Cerebellar nuclear complex (tissue), 1 donor: ENCODE results near the gene MKNK2.

Experiments used
- DNase-seq, 2 experiments: peaks; one replicate each; lab custom pipeline; 2025; lab: John Stamatoyannopoulos, UW

MKNK2 gene

DNA sequence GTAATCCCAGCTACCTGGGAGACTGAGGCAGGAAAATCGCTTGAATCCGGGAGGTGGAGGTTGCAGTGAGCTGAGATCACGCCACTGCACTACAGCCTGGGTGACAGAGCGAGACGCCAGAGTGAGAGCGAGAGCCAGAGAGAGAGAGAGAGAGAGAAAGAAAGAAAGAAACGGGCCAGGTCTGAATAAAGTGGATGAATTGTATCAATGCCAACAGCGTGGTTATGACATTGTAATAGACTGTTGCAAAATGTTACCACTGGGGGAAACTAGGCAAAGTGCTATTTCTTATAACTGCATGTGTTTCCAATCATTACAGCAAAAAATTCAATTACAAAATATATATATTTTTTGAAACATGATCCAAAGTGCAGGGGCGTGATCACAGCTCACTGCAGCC is 23.7 kb downstream of the MKNK2 start:
- no peak for DNase-seq

DNA sequence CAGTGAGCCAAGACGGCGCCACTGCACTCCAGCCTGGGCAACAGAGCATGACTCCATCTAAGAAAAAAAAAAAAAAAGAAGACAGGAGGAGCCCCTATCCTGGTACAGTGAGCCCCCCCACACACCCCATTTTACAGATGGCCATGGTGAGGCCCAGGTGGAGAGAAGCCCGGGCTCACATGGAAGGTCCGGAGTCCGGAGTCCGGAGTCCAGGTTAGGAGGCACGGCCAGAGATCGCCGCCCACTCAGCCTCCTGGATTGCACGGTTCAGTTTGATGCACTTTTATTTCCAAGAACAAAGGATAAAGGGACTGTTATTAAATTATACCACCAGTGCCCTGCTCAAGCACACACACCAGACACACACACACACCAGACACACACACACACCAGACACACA is 24.3 kb downstream of the MKNK2 start:
- DNase-seq, result no peak

DNA sequence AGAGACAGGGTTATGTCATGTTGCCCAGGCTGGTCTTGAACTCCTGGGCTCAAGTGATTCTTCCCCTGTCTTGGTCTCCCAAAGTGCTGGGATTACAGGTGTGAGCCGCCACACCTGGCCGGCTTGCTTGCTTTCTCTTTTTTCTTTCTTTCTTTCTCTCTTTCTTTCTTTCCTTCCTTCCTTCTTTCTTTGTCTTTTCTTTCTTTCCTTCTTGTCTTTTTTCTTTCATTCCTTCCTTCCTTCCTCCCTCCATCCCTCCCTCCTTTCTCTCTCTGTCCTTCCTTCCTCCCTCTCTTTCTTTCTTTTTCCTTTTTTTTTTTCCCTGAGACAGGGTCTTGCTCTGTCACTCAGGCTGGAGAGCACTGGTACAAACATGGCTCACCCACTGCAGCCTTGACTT is 28.8 kb downstream of the MKNK2 start:
- DNase-seq, result no peak

DNA sequence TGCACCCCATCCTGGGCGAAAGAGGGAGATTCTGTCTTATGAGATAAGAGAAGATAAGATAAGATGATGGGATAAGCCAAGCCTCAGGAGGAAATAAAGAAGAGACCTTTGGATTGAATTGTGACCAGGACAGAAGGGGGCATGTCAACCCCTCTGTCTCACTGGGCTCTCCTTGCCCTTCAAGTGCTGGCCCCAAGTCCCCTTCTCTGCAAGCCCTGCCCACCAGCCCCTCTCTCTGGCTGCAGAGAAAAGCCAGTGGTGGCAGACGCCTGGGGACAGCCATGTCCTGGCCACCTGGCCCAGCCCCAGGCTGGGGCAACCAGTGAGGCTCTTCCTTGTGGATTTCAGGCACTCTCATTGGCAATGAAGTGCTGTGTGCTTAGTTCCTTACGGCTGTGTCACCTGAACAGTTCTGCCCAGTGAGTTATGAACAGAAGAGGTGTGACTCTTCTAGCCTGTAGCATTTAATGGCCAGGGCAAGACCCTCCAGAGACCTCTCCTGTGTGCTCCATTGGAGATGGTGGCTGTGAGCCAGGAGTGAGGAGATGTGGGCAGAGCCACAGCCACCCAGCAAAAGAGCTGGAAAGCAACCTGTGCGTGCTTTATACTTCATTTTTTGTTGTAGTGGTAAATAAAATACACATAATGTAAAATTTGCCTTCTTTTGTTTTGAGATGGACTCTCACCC is 29.4 kb downstream of the MKNK2 start:
- DNase-seq, result no peak

DNA sequence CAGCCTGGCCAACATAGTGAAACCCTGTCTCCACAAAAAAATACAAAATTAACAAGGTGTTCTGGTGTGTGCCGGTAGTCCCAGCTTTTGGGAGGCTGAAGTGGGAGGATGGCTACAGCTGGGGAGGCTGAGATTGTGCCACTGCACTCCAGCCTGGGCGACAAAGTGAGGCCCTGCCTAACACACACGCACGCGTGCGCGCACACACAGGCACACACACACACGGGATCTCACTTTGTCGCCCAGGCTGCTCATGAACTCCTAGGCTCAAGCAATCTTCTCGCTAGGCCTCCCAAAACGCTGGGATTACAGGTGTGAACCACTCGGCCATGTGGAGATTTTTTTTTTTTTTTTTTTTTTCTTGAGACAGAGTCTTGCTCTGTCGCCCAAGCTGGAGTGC is 32.3 kb downstream of the MKNK2 start:
- no peak for DNase-seq

DNA sequence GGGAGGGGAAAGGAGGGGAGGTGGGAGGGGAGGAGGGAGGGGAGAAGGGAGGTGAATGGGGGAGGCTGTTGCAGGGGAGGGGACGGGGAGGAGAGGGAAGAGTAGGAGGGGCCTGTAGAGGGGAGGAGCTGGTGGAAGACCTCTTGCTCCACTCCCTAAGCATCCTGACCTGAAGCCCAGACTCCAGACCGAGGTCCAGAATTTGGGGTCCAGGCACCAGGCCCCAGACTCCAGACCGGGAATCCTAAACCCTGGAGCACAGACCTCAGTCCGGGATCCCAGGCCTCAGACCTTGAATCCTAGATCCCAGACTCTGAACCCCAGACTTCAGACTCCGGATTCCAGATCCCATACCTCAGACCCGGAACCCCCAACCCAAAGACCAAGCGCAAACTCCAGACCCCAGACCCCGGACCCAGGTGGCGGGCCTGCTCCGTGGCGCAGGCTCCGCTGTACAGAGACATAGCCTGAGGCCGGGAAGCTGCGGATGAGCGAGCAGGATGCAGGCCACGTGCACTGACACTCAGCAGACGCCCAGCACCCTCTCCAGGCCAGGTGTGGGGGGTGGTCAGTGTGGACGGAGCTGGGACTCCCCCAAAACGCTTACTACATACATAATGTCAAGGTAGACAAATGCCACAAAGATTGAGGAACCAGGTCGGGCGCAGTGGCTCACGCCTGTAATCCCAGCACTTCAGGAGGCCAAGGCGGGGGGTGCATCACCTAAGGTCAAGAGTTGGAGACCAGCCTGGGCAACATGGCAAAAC is 34.8 kb downstream of the MKNK2 start:
- DNase-seq, result peak in 1 of 2 experiments; percentile 9

DNA sequence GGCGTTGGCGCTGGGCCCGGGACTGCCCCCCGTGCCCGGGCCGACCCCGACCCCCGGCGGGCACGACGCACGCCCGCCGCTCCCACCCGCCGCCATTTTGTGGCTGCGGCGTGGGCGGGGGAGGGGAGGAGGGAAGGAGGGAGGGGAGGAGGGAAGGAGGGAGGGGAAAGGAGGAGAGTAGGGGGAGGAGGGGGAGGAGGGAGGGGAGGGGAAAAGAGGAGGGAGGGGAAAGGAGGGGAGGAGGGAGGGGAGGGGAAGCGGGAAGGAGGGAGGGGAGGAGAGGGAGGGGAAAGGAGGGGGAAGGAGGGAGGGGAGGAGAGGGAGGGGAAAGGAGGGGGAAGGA is 35.5 kb downstream of the MKNK2 start, which contains the start of gene BTBD2:
TSS of gene BTBD2 (minus strand) at position 107 of the 343 bp plus-strand sequence. CDS start at position 96, 11 bp downstream.
- no peak for DNase-seq

DNA sequence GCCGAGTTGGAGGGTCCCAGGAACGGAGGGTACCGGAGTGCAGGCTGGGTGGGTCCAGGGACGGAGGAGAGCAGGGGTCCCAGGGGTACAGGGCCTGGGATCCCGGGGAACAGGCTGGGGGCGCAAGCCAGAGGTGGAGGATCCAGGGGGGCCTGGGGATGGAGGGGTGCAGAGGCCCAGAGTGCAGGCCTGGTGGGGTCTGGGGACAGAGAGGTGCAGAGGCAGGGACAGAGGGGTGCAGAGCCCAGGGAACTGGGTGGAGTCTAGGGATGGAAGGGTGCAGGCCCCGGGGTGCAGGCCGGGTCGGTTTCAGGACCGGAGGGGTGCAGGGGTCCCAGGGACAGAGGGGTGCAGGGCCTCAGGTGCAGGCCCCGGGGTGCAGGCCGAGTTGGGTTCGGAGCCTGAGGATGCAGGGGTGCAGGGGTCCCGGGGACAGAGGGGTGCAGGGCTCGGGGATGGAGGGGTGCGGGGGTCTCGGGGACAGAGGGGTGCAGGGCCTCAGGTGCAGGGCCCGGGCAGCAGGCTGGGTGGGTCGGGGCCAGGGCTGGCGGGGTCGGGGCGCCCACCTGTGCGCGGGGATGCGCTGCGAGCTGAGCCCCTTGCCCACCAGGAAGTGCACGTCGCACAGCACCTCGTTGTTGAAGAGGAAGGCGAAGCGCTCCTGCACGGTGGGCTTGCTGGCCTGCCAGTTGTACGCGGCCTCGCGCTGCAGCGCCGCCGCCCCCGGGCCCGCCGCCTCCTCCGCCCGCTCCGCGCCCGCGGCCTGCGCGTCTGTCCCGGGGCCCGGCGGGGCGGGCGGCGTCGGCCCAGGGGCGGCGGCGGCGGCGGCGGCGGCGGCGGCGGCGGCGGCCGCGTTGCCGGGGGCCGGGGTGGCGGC is 36.1 kb downstream of the MKNK2 start:
- no peak for DNase-seq

DNA sequence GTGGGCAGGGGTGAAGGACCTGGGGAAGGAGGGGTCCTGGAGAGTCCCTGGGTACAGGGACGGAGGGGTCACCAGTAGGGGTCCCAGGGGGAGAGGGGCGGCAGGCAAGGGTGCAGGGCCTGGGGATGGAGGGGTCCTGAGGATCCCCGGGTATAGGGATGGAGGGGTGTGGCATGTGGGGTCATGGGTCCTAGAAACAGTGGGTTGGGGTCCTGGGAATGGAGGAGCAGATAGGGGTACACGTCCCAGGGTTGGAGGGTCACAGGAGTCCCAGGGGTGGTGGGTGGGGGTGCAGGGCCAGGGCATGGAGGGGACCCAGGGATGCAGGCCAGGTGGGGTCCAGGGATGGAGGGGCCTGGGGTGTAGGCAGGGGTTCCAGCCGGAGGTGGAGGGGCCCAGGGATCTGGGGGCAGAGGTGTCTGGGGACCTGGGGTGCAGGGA is 36.9 kb downstream of the MKNK2 start:
- DNase-seq, result no peak

DNA sequence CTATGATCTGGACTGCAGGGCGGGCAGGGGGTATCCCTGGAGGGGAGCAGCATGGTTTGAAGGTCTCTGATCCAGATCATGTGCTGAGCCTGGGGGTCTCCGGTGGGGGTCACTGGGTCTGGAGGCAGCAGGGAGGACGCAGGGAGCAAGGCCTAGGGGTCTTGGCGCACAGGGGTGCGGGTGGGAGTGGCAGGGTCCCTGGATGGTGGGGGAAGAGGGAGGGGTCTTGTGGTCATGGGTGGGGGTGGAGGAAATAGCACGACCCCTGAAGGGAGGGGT is 37.4 kb downstream of the MKNK2 start:
- no peak for DNase-seq

DNA sequence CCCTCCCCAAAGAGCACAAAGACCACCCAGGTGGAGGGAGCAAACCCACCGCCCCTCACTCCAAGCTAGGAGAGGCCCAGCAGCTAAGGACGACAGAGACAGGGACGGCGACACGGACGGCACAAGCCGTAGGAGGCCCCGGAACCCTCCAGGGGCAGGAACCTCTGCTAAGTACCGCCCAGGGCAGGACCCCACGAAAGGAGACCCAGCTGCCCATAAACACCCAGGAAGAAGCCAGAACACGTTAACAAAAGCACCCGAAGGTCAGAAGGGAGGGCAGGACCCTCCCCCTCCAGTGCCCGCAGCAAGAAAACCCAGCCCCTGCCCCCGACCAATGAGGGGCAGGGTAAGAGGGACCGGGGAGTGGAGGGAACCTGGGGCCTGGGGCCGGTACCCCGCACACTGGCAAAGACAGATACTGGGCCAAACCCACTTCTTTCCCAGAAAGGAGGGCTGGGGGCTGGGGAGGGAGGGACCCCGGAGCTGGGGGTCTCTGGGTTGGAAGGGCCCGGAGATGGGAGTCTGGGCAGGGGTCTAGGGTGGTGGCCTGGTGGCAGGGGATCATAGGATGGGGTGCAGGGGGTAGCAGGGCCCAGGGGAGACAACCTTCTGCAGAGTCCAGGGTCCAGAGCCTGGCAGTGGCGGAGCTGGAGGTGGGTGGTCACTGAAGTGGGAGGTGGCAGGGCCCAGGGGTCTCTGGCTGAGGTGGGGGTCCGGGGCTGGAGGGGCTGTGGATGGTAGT is 37.9 kb downstream of the MKNK2 start:
- DNase-seq, result no peak

DNA sequence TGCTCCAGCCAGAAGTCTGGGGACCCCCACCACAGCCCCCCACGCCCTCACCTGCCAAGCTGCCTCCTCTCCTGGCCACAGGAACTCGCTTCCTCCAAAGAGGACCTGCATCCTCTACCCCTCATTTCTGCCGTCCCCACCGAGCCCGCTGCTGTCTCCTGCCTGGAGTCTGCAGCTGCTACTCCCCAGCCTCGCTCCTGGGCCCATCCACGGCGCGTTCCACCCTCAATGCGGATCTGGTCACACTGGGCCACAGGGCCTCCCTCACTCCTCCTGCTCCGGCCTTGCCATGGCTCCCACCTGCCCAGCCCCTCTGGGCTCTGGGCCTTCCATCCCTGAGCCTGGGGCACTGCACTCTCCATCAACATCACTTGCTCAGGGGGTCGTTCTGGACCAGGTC is 39.9 kb downstream of the MKNK2 start:
- DNase-seq, result no peak

DNA sequence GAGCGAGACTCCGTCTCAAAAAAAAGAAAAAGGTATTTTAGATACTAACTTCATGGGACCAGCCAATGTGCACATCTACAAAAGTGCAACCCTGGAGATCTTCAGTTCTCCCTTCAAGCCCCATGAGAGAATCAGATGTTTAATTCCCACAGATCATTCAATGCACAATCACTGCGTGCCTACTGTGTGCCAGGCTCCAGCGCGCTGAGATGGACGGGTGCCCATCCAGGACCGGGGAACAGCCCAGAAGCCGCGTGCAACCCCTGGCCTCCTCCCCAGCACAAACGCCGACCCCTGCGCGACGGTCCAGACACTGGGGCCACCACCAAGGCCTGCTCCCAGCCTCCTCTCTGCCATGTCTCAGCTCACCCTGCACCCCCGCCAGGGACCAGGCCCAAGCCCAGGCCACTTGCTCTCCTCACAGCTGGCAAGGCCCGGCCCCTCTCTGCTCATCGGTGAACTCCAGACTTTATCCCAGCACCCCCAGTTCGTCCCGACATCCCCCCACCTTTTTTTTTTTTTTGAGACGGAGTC is 40.8 kb downstream of the MKNK2 start:
- DNase-seq, result no peak

DNA sequence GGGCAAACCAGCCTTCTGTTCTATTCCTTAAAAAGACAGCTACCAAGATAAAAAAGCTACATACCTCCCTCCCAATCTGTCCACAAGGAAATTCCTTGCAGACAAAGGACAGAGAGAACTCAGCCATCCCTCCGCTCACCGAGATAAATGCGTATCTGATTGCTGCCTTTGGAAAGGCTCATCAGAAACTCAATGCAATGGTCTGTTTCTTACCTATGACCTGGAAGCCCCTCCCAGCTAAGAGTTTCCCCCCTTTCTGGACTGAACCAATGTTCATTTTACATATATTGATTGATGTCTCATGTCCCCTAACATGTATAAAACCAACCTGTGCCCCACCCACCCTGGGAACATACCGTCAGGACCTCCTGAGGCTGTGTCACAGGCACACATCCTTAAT is 47.2 kb downstream of the MKNK2 start:
- no peak for DNase-seq

DNA sequence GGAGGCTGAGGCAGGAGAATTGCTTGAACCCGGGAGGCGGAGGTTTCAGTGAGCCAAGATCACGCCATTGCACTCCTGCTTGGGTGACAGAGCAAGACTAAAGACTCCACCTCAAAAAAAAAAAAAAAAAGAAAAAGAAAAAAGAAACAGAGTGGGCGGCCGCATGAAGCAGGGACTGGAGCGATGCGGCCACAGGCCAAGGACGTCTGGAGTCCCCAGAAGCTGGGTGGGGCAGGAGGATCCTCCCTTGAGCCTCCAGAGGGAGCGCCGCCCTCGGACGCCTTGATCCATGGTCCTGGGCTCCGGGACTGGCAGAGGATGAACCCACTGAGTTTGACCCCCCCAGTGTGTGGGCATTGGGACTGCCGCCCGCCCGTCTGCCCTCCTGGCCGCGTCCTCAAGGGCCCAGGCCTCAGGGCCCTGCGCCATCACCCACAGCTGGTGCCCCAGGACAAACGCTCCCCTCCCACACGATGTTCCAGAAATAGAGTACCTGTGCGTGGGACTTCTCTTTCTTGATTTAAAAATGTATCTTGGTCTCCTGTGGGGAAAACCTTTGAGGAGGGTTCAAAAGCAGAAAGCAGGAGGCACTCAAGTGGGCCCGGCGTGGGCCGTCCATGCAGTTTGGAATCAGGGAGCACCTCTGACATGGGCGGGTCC is 51.1 kb downstream of the MKNK2 start:
- no peak for DNase-seq

DNA sequence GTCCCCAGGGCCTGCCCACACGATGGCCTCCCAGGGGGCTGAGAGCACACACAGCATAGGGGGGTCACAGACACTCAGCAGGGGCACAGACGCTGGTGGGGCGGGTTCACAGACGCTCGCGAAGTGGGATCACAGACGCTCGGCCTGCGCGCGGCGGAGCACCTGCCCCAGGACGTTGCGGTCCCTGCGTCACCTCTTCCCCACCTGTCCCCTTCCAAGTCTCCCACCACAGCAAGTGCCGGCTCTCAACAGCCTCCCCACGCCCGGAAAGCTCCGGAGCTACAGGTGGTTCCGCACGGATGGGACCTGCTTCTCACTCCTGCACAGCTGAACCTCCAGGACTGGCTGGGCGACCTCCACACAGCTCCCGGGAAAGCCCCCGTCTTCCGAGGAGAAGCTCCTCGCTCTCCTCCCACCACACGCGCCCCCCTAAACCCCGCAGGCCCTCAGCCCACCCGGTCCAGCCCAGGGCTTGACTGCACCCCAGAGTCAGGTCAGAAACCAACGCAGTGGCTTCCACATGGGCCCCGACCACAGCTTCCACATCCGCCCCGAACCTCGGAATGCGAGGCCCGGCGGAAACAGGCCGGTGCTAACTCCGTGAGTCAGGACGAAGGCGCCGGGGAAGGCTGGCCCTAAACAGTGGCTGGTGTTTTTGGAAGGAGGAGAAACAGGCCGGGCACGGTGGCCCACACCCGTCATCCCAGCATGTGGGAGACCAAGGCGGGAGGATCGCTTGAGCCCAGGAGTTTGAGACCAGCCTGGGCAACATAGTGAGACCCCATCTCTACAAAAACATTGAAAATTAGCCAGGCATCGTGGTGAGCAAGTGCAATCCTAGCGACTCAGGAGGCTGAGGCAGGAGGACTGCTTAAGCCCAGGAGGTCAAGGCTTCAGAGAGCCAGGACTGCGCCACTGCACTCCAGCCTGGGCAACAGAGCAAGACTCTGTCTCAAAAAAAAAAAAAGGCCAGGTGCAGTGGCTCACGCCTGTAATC is 52.0 kb downstream of the MKNK2 start:
- no peak for DNase-seq

DNA sequence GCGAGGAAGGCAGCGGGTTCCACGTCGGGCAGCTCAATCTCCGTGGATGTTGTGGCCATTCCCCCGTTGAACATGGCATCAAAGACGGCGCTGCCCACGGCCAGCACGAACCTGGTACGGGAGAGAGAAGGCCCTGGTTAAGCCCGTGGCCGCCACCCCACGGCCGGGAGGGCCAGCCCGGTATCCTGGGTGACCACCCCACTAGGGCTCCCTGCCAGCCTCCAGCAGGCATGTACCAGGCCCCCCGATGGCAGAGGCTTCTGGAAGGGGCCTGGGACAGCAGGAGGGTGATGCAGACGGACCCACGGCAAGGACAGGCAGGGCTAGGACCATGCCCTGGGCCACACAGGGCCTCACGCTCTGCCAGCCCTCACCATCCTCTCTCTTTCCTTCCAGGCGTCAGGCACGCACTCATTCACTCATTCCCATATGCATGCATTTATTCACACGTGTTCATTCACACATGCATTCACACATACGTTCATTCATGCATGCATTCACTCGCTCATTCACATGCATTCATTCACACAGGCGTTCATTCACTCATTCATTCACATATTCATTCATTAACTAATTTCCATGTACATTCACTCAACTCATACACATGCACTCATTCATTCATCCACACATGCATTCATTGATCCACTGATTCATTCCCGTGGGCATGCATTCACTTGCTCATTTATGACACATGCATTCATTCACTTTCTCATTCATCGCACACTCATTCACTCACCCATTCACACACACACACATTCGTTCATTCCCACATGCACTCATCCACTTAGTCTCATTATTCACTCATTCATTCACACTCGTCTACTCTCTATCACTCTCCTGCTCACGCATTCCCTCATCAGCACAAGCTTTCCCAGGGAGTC is 53.5 kb downstream of the MKNK2 start:
- no peak for DNase-seq

DNA sequence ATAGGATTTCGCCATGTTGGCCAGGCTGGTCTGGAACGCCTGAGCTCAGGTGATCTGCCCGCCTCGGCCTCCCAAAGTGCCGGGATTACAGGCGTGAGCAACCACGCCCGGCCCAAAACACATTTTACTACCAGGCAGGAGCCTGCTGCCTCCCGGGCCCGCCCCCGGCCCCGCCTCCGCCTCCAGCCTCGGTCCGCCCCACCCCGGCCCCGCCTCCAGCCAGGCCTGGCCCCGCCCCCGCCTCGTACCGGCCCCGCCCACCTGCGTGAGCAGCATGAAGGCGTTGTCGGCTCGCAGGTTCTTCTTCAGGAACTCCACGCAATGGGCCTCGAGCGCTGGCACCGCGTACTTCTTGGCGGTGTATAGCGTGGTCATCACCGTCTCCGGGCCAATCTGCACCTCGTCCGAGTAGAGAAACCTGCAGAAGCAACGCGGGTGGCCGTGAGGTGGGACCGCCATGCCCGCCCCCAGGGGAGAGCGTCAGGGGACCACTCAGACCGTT is 58.2 kb downstream of the MKNK2 start:
- DNase-seq, result no peak
